ENCODE results near the gene CCND2.

DNA sequence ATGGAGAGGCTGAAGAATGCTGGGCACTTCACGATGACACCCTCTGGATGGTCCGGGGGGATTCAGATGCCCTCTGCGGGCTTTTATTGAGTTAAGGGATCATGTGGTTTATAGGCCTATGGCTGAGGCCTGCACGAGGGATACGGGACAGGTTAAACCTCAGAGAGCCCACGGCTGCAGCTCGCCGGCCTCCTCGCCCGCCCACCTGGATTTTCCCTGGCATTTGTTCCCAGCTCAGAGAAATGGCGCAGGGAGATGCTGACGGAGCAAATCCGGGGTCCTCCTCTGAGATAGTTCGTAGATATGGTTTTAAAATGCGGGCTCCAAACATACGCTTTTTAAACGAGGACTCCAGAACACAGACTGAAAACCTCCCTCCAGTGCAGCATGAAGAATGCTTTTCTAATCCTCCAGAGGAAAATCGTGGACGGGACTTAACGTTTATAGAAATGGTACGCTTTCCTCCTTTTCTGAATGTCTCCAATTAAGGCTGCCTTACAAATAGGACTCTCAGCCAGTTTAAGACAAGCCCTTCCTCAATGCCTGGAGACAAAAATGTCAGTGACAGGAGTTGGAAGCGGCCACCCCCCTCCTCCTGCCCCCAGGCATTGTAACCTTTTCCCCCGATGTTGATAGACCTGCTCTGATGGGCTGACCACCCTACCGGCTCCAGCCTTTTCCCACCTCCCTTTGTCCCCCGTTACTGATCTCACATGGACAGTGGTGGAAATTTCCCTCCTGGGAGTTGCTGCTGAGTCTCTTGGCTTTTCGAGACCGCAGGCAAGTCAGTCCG, 16.6 kb downstream of the CCND2 start:
- TF ChIP-seq CTCF (IDR thresholded peaks at IDR 0.05) (no peak), POLR2A (IDR thresholded peaks at IDR 0.05) (no peak)
